Transverse colon (tissue), 3 donors: ENCODE data around the gene DNAJC3.

Source experiments
- CTCF ChIP-seq, 5 experiments: fragments of 200-600 bp in 3 of 5; fragments of 450-650 bp in 2 of 5; sonication (generic) in 3 of 5; IDR thresholded peaks; 1 replicate in 2 of 5; 2 replicates in 3 of 5; pipeline ENCODE4 v1.5.1; 2016 to 2017; ENCODE audit warnings: antibody characterized with exemption in 5 of 5, inconsistent platforms in 3 of 5, mild to moderate bottlenecking in 2 of 5, moderate library complexity in 1 of 5
- EP300 ChIP-seq: sonication (generic); formaldehyde crosslinking; IDR thresholded peaks from one replicate; pipeline ENCODE4 v1.6.1; 2017; ENCODE audit warnings: antibody characterized with exemption, low read depth
- POLR2A ChIP-seq: fragments of 450-650 bp; IDR thresholded peaks from one replicate; pipeline ENCODE4 v1.6.1; 2016; ENCODE audit warnings: antibody characterized with exemption, mild to moderate bottlenecking, moderate library complexity

DNA sequence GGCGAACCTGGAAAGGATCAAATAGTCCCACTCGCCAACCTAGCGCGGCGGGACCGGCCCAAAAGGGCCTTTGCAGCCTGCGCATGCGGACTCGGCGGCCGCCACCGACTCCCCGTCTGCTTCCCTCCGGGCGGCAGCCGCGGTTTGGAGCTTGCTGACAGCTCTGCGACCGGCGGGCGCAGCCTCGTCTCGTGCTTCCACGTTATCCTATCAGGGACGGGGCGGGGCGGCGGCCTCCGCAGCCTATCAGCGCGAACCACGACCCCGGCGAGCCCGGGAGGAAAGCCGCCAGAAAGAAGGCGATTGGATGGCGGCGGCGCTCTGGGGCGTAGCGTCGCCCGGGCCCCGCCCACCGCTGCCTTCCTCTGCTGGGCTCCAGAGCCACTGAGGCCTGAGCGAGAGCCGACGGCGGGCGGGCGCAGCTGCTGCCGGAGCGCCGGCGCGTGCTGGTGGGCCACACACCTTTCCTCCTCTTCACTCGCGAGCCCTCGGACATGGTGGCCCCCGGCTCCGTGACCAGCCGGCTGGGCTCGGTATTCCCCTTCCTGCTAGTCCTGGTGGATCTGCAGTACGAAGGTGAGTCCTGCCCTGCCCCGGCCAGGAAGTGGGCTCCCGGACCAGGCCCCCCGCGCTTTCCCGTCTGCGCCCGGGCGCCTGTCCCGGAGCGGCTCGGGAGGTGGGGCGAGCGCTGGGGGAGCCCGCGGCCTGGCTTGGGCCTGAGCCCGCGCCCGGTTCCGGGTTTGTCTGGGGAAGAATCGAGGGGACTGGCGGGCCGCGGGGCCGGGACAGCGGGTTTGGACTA lies at the start of gene DNAJC3:
- TF ChIP-seq CTCF (IDR thresholded peaks at IDR 0.05) (no peak), EP300 (no peak), POLR2A (peak; percentile 98)
